Heart left ventricle (tissue), 13 donors: Measurements from ENCODE around the gene AP3B1.

ENCODE experiments used
- POLR2A ChIP-seq, 2 donors: fragments of 450-650 bp; IDR thresholded peaks; one replicate each; pipeline ENCODE4 v1.6.1; 2017; ENCODE audit warnings: antibody characterized with exemption in 2 of 2, mild to moderate bottlenecking in 2 of 2, moderate library complexity in 2 of 2
- TF ChIP-seq, protein P1 (sequence below), 12 donors: fragments of 200-600 bp; sonication (generic) in 4 of 12; IDR thresholded peaks; one replicate each; pipeline versions ENCODE4 v1.5.0 to v1.8.0; 2018 to 2022; ENCODE audit warnings: antibody characterized with exemption in 12 of 12, mild to moderate bottlenecking in 5 of 12
- donor health status: ischemic (EF 13 %, LVEDD 7.1; RV severe dilation, severe dysfunction).
- donor health status: DM: no; HTN: yes; CAD: no.
- donor health status: DM: no; HTN: no; CAD: no.
- donor health status: ischemic (EF 25% LVEDD 6.9; RV normal size, moderate dysfunction).
- donor health status: ischemic (EF 25% LVEDD 5.7; RV mildly dilated, moderate dysfunction).
- donor health status: ischemic (EF 35%, LVEDD 5.7; RV mildly dilated, moderate dysfunction).
- donor health status: nonischemic (EF 11% LVEDD 7.7; RV severe dilation, severe dysfunction).
- donor health status: DM: yes; HTN: yes; CAD: no.
- donor health status: PGD.
- donor health status: ischemic (EF 29% LVEDD 5.4; RV normal size, mild dysfunction).
- donor health status: nonischemic (EF 23%, LVEDD 6.1; RV moderate dilation, normal function).

DNA sequence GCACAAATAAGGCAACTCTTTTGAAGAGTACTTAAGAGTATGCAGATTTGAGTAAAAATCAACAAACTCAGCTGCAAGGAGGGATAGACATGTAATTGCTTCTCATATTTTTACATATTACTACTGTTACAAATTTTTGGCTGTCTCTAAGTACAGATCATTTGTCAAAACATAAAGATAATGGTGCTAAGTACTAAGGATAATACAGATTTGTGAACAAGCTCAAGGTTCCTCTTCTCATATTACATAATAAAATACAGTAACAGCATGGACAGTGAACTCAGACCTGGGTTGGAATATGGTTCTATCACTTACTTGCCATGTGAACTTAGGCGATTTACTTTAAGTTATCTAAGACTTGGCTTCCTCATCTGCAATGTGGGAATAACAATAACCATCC, 168.0 kb downstream of the AP3B1 start:
- TF ChIP-seq, protein P1, sequence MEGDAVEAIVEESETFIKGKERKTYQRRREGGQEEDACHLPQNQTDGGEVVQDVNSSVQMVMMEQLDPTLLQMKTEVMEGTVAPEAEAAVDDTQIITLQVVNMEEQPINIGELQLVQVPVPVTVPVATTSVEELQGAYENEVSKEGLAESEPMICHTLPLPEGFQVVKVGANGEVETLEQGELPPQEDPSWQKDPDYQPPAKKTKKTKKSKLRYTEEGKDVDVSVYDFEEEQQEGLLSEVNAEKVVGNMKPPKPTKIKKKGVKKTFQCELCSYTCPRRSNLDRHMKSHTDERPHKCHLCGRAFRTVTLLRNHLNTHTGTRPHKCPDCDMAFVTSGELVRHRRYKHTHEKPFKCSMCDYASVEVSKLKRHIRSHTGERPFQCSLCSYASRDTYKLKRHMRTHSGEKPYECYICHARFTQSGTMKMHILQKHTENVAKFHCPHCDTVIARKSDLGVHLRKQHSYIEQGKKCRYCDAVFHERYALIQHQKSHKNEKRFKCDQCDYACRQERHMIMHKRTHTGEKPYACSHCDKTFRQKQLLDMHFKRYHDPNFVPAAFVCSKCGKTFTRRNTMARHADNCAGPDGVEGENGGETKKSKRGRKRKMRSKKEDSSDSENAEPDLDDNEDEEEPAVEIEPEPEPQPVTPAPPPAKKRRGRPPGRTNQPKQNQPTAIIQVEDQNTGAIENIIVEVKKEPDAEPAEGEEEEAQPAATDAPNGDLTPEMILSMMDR (IDR thresholded peaks at IDR 0.05) = no peak
- no peak for TF ChIP-seq POLR2A (IDR thresholded peaks at IDR 0.05)
